ENCODE measurements around the gene NDRG4.
"Not testable (repeated sequence)": the region's sequence is repeated elsewhere in the genome, so short reads cannot be mapped to it uniquely, and the experiment has no call there.

NDRG4 gene

DNA sequence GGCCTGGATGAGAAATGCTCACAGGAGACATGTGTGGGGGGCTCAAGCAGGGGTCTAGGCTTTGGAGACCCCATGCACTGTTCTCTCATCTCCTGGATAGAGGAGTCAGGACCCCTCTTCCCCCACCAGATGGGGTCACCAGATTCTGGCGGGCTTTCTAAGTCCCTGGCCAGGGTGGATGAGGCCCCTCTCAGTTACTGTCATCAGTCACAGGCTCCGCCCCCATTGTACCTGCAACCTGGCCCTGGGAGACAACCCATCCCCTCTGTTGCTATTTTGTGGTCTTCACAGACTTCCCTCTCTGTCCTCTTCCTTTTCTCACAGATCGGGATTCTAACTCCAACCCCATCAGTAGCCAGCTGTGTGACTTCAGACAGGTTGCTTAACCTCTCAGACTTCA is 33.5 kb upstream of the NDRG4 start:
- DNase-seq = no peak

DNA sequence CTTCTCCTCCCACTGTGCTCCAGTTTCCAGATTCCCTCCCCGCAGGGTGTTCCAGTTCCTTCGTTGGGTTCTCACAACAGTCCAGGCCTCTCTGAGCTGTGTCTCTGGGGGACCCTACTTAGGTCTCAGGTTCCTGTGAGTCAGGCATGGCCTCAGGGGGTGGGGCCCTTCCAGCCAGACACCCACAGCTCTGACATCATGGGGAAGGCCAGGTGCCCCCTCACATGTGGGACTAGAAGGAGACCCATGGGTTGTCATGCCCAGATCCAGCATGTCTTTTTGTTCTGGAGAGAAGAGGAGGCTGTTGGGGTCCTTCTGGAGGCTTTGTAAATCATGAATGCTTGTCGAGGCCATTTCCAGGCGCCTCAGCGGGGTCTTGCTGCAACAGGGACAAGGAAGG is 32.0 kb upstream of the NDRG4 start:
- DNase-seq = no peak

DNA sequence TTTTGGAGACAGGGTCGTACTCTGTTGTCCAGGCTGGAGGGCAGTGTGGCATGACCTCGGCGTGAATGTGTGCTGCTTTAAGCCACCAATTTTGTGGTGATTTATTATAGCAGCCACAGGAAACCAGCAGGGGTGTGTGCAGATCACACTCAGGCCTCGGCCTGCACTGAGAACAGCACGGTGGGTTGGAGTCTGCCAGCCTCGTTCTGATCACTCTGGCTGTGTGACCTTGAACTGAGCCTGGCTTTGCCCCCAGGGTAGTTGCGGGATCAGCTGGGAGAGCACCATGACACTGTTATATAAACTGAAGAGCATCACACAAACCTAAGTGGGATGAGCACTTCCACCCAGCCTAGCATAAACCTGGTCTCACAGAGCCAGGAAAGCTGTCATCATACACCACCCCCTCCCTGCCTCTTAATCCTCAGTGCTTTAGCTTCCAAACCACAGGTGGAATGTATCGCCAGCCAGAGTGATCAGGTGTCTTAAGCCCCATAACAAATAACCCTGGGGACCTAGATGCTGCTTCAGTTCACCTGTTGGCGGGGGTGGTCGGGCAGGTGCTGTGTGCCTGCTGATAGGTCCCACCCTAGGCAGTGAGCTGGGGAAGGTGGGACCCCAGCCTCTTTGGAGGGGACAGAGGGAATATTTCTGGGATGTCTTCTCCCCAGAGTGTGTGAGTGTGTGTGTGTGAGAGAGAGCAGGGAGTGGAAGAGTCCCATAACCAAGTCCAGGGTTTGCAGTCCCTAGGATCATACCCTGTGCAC is 28.6 kb upstream of the NDRG4 start:
- DNase-seq = no peak

DNA sequence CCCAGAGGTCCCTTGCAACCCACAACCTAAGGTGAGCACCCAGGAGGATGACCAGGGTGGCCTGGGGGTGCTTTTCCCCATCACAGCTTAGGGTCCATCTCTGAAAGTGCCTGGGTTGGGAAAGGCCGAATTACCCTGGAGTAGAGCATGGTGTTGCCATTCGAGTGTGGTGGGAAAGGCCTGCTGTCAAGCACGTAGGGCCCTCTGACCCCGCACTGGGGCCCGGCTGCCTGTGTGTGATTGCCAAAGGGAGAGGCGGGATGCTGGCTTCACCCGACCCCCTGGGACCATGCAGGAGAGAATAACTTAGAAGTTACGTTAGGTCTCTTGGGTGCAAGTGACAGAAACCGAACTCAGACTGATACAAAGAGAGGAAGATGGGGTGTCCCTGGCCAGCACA is 27.7 kb upstream of the NDRG4 start:
- no peak for DNase-seq

DNA sequence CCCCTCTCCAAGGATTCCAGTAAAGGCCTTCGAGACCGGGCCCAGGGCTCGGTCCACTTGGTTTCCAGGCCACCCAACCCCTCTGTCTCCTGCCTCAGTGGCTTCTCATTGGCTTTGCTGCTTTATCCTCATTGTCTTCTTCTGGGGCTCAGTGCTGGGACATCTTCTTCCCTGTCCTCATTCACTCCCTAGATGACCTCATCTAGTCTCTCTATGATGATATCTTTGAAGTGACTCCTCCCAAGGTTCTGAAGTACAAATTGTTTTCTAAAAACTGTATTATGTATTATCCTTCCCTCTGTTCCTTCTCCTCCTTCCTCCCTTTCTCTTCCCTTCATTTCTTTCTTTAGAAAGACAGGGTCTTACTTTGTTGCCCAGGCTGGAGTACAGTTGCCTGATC is 27.1 kb upstream of the NDRG4 start:
- DNase-seq = no peak

DNA sequence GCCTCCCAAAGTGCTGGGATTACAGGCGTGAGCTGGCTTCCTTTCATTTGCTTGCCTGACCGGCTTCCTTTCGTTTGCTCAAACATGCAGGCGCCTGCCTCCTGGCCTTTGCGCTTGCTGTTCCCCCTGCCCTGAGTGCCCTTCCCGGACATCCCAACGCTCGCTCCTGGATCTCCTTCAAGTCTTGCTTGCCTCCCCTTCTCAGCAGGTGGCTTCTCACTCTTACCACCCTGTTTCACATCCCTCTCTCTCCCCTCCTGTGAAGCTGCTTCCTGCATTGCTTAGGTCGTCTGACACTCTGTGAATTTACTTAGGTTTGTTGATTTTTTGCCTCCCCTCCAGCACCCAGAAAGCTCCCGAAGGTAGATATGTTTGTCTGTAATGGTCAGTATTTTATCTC is 25.6 kb upstream of the NDRG4 start:
- no peak for DNase-seq

DNA sequence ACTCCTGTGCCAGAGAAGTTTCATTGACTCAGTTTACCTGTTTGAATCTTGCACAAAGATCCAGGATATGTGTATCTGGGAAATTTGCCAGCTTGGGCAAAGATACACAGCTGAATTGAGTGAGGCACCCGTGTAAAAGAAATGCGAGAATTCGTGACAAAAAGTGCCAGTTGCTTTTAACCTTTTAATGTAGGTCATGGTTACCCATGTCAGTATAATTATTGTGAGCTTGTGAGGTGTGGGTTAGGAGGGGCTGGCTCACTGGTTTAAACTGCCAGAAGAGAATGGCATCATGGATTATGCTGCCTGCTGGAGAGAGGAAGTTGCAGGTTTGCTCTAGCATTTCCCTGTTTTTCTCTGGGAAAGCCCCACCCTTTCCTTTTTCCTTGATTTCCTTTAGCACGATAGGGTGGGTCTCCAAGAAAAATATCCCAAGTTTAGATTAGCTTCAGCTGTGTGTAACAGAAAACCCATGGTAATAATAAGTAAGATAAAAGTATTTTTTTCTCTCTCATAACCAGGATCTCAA is 24.8 kb upstream of the NDRG4 start:
- DNase-seq = no peak

DNA sequence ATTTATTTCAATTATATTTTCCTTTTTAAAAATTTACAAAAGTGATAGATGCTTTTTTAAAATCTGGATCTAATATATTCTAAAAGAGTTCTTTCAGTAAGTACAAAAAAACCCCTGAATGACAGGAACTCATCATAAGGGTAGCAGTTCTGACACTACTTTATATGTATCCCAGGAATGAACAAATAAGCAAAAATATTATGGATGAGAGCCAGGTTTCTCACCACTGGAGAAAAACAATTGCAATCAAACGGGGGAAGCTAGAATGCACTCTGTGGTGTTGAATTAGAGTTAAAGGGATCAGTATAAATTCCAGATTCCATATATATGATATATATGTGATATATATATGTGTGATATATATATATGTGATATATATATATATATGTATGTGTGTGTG is 23.2 kb upstream of the NDRG4 start:
- DNase-seq = no peak

DNA sequence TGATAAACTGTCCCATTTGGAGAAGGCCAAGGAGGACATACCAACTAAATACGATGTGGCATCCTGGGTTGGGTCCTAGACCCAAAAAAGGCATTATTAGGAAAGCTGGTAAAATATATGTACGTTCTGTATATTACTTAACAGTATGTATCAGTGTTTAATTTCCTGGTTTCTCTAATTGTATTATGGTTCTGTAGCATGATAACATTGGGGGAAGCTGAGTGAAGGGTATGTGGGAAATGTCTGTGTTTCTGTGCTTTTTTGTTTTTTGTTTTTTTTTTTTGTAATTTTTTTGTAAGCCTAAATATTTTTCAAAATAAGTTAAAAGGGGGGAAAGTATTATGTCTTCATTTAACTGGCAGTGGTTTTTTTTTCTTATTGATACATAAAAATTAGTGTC is 21.5 kb upstream of the NDRG4 start:
- no peak for DNase-seq

DNA sequence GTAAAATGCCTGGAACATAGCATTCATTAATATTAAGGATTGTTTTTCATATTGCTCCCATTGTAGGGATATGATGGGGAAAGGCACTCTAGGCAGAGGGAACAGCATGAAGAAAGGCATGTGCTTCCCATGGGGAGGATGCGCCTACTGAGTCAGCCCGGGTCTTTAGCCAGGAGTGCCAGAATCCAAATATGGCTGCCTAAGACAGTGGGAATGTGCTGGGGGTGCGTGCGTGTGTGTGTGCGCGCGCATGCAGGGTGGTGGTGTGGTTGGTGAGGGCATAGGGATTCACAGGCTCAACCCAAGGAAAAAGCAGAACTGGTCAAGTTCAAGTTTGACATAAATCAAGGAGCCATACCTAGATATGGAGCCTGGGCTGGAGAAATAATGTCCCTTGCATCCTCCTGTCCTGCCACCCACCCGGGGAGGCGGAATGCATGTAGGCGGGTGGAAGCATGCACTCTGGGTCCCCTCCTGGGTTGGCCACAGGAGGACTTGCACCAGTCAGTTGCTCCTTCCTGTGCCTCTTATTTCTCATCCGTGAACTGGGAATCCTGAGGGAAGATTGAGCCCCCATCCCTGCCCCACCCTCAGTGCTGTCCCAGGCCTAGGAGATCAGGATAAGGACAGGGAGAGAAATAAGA is 18.6 kb upstream of the NDRG4 start:
- no peak for DNase-seq

DNA sequence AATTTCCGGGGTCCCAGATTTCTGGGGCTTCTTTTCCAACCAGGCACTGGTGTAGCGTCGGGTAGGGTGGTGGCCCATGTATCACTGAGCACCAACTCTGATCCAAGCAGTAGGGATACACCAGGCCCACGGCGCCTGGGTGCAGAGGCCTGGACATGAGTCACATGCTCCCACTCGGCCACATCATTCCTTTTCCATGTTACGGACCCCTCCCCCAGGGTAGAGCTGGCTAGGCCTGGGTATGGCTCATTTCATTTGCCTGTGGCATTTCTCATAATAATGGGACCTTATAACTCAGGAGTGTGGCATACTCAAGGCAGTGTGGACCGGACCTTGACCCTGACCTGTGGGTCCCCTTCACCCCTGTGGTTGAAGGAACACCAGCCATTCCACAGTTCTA is 18.0 kb upstream of the NDRG4 start:
- DNase-seq = no peak

DNA sequence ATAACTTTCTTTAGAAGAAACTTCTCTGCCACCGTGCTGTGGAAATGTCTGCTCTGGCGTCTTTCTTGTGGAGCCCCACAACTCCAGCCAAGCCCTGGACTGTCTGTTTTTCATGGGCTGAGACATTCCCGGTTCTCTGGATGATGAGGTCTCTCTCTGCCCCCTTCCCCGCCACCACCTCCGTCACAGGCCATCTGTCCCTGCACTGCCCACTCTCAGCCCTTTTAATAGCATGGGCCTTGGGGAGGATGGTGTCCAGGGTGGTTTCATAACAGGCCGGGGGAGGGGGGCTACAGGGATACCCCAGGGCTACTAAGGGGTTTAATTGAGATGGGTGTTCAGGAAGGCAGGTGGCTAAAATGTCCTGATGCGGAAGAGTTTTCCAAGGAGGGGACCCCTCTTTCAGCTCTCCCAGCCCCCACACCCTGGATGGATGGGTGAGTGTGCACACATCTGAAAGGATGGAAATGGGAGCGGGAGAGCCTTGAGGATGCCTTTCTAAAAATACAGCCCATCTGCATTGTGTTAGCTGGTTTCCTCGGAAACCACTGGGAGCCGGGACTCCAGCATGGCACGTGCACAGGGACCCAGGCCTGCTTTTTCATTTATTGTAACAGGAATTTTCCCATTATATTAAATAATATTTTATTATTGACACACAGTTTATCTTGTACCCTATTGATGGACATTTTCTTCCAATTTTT is 14.6 kb upstream of the NDRG4 start:
- no peak for DNase-seq

DNA sequence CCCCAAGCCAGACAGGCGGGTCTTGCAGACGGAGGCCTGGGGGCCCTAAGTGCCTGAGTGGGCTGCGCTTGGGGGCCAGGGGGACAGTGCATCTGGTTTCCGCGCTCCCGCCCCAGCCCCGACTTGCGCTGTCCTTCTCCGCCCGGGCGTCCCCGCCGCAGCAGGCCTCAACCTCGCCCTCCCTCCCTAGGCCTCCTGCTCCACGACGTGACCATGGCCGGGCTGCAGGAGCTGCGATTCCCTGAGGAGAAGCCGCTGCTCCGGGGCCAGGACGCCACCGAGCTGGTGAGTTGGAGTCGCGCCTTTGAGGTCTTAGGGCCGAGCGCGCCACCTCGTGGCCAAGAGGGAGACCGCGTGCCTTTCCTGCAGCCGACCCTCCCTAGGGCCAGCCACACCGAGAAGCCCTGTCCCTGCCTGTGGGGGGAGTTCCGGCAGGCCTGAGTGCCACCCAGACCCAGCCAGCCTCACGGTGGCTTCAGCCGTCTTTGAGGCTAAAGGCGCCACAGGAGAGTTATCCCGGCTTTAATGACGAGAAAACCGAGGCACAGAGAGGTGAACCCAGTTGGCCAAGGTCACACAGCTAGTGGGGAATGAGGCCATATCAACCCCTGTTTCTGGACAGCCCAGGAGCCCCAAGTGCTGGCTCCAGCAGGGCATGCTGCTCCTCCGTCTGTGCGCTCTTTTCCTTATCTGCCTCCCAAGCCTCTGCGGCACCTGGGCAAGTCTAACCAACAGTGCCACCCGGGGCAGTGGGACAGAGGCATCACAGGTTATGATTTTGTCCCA is 12.2 kb upstream of the NDRG4 start:
- DNase-seq = peak; percentile 71

DNA sequence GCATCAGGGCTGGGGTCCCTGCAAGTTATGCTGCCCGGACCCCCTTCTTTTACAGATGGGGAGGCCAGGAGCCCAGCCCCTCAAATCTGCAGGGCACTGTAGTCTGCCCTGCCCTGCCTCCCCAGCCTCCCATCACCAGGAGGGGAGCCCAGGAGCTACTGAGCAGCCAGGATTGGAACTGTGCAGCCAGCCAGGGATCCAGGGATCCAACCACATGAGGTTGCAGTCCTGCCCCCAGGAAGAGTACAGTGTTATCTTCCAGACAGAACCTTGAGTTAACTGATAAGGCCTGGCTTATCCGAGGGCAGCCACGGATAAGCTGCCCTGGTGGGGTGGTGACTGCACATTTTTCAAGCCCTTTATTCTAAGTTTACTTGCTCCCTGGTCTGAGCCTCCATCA is 11.4 kb upstream of the NDRG4 start:
- DNase-seq = no peak

DNA sequence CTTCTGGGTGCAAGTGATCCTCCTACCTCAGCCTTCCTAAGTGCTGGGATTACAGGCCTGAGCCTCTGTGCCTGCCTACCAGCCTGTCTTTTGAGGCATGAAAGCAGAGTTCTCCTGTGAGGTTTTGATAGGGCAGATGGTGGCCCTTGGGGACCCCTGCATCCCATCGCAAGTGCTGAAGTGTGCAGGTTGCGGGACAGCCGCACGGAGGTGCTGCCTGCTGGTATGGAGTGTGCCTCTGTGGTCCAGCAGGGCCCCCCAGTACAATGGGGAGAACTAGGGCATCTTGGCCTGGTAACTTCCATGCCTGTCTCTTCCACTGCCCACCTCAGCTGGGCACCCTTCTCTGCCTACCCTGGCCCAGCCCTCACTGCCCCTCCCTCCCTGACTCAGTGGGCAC is 9.9 kb upstream of the NDRG4 start:
- no peak for DNase-seq

DNA sequence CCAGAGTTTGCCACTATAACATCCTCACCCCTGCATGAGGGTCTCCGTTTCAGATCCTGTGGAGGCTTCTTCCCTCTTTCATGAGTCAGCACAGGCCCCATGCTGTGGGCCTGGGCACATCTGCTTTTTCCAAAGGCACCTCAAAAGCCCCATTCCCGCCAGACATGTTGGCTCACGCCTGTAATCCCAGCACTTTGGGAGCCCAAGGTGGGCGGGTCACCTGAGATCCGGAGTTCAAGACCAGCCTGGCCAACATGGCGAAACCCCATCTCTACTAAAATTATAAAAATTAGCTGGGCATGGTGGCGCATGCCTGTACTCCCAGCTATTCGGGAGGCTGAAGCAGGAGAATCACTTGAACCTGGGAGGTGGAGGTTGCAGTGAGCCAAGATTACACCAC is 9.4 kb upstream of the NDRG4 start:
- DNase-seq = not testable (repeated sequence)

DNA sequence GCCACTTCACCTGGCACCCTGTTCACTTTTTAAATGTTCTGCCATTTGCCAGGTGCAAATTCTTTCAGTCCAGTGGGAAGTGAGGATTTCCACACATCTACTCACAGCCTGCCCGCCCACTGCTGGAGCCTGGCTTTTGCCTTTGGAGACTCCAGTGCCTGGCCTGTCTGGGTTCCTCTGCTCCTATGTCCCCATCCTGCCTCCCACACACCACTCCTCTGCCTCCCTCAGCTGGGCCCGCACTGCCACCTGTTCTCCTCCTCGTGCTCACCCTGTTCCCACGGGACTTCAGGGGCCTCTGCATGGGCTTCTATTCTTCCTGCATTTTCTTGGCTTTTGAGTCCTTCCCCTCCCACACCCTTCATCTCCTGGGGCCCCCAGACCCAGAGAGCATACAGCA is 7.9 kb upstream of the NDRG4 start:
- no peak for DNase-seq

DNA sequence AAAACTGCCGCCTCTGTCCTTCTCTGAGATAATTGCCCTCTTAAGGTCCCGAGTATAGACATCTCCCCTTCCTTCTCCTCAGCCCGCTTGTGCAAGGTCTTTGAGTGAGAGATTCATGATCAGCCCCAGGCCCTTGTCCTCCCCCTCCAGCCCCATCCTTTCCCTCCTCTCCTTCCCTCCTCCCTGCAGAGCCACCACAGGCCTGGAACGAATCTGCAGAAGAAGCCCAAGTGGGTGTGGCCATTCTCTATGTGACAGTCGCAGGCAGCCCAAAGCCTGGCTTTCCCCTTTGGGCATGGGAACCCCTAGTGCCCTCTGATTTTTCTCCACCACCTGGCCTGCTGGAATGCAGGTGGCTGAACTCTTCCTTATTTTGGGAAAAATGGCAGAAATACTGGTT is 7.2 kb upstream of the NDRG4 start:
- no peak for DNase-seq

DNA sequence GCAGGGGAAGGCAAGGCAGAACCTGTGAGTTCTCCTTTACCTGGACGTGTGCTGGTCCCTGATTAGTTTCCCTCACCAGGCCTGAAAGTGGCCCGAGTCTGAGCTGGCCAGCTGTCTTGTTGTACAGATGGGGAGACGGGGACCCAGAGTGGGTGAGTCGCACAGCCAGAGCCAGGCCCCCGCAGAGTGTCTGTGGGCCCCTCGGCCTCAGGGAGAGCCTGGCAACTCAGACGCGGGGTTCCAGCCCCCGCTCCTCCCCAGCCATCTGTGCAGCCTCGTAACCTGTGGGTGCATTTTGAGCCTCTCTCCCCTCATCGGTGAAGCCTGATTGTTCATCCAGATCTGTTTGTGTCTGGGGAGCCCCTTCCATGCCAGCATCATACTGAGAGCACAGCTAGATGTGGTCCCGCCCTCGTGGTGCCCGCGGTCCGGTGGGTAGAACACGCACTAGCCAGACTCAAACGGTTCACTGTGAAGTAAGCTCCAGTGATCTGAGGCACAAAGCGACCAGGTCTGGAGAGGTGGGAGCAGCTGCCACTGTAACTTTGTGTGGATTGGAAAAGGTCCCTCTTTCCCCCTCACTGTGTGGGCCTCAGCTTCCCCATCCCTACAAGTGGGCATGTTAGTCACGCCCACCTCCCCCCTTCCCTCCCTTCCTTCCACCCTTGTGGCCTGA is 6.0 kb upstream of the NDRG4 start:
- no peak for DNase-seq

DNA sequence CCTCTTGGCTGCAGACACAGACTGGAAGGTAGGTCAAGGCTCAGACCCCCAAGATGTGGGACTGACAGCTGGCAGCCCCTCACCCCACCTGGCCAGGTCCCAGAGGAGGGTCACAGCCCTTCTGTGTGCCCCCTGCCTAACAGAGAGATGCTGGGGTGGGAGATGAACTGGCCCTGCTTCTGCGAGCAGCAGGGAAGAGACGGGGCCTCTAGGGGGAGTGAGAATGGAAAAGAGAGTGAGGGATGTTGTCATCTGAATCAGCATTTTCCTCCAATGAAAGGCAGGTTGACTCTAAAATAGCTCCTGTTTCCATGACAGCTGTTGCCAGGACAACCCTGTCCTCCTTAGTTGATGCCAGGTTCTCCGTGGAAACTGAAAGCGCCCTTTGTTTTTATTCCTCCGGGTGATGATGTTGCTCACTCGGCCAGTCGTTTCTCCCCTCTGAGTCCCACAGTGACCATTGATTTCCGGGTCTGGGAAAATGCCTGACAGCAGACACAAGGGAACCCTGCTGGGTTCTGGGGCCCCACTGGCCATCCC is 4.9 kb upstream of the NDRG4 start:
- peak; percentile 85 for DNase-seq

DNA sequence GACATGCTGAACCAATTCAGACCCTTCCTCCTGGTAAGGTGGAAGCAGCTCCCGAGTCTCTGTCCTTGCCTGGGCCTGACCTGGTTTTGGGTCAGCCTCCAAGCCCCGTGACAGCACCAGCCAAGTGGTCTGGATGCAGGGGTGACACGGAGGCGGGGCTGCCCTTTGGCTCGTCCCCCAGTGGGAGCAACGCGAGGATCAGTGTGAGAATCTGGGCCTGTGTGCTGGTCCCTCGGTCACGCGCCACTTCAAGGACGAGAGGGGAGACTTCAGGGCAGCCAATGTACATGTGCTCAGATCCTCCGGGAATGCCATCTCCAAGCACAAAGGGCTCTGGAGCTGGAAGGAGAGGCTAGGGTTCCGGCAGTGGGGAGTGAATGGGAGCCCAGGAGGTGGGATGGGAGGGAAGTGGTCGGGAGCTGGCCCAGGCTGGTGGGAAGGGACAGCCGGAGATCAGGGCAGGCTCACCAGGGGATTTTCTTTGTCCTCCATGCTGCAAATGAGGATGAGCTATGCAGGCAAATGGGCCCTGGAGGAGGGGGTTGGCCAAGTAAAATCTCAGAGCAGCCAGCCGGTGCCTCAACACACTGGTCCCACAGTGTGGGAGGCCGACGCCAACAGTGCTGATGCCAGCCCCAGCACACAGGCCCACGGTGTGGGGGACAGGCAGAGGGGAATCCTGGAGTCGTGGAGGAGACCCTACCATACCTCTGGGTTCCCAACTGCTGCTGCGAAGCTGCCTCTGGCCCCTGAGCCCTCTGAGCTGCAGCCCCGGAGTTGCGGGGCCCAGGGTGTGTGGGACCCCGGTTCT is 4.2 kb upstream of the NDRG4 start:
- no peak for DNase-seq

Data from HCEC 1CT (cell line).